HAP-1 (cell line): ENCODE data around the gene ZSWIM5.
"Not testable (repeated sequence)": the region's sequence is repeated elsewhere in the genome, so short reads cannot be mapped to it uniquely, and the experiment has no call there.

Experiments used
- DNase-seq, 2 experiments: peaks; one replicate each; pipeline ENCODE4 v3.0.0-alpha.2; 2016 to 2020; ENCODE audit warnings: low spot score in 2 of 2
- H3K27me3 ChIP-seq: fragments of 250-450 bp; sonication (Bioruptor Pico); 2 replicates; pipeline ENCODE4 v1.5.1; 2020; ENCODE audit warnings: low read depth, mild to moderate bottlenecking, moderate library complexity
- H3K36me3 ChIP-seq: fragments of 250-450 bp; sonication (Bioruptor Pico); replicated peaks from 2 replicates; pipeline ENCODE4 v1.5.1; 2020; ENCODE audit warnings: mild to moderate bottlenecking
- H3K4me1 ChIP-seq: fragments of 250-450 bp; sonication (Bioruptor Pico); 2 replicates; pipeline ENCODE4 v1.5.1; 2020; ENCODE audit warnings: mild to moderate bottlenecking
- H3K4me3 ChIP-seq: fragments of 250-450 bp; sonication (Bioruptor Pico); 2 replicates; pipeline ENCODE4 v1.5.1; 2020; ENCODE audit warnings: mild to moderate bottlenecking, moderate library complexity
- H3K9me3 ChIP-seq: fragments of 250-450 bp; sonication (Bioruptor Pico); 2 replicates; pipeline ENCODE4 v1.5.1; 2020; ENCODE audit warnings: mild to moderate bottlenecking, moderate library complexity
- in situ Hi-C: fragments of 300-500 bp; cut with MboI; formaldehyde crosslinking; loops from 3 replicates; pipeline ENCODE4 v1.14.3; 2020; ENCODE audit warnings: low sequenced_read_pairs, inconsistent platforms, mixed read lengths

The ZSWIM5 gene

DNA sequence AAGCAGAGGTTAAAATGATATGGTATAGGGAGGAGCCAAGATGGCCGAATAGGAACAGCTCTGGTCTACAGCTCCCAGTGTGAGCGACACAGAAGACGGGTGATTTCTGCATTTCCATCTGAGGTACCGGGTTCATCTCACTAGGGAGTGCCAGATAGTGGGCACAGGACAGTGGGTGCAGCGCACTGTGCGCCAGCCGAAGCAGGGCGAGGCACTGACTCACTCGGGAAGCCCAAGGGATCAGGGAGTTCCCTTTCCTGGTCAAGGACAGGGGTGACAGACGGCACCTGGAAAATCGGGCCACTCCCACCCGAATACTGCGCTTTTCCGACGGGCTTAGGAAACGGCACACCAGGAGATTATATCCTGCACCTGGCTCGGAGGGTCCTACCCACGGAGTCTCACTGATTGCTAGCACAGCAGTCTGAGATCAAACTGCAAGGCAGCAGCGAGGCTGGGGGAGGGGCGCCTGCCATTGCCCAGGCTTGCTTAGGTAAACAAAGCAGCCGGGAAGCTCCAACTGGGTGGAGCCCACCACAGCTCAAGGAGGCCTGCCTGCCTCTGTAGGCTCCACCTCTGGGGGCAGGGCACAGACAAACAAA lies 26.4 kb downstream of the ZSWIM5 start:
- H3K36me3 ChIP-seq, H3K4me3 ChIP-seq, H3K9me3 ChIP-seq, DNase-seq, H3K4me1 ChIP-seq, in situ Hi-C loops, H3K27me3 ChIP-seq: not testable (repeated sequence)

DNA sequence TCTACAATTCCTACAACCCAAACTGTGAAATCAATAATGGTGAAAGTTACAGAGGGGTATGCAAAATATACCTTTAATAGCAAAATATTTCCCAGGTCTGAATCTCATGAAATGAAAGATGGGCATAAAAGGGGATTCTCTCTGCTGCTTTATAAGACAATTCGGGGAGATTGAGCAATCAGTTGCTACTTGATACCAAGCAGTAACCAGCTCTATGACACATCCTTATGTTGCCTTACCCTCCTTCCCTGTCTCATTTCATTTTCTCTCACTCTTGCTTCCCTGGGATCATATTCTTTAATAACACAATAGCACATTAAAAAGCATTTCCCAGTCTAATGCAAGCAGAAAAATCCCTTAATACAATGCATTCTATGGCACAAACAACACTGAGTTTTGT lies 29.0 kb downstream of the ZSWIM5 start:
- H3K9me3 ChIP-seq = no peaks in the 10 kb centered on the region
- peaks cover 11% of the 10 kb centered on the region for H3K4me1 ChIP-seq
- in situ Hi-C loops = no loop called here
- H3K36me3 ChIP-seq = no peaks in the 10 kb centered on the region
- H3K27me3 ChIP-seq = no peaks in the 10 kb centered on the region
- no peak for DNase-seq
- no peak overlapping the region for H3K4me3 ChIP-seq

DNA sequence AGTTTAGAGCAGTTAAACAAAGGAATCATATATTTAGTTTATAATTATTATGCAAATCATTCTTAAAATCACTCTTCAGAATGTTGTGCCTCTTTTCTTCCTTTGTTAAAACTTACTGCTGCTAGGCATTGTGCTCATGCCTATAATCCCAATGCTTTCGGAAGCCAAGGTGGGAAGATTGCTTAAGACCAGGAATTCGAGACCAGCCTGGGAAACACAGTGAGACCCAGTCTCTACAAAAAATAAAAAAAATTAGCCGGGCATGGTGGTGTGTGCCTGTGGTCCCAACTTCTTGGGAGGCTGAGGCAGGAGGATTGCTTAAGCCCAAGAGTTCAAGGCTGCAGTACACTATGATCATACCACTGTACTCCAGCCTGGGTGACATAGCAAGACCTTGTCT lies 33.6 kb downstream of the ZSWIM5 start:
- H3K27me3 ChIP-seq = no peaks in the 10 kb centered on the region
- H3K9me3 ChIP-seq = no peaks in the 10 kb centered on the region
- in situ Hi-C loops = no loop called here
- H3K4me1 ChIP-seq = peaks cover 16% of the 10 kb centered on the region
- DNase-seq = peak; percentile 54 to 79
- H3K4me3 ChIP-seq = no peak overlapping the region
- H3K36me3 ChIP-seq = no peaks in the 10 kb centered on the region

- no peak for DNase-seq
- Histone ChIP-seq H3K27me3 (no peaks in the 10 kb centered on the region), H3K9me3 (no peaks in the 10 kb centered on the region), H3K4me3 (no peak overlapping the region), H3K4me1 (peaks cover 16% of the 10 kb centered on the region), H3K36me3 (no peaks in the 10 kb centered on the region)
- in situ Hi-C loops = no loop called here
Measured at GRCh38 chr1:45172005-45172404, 34.4 kb downstream of the ZSWIM5 start.

- H3K9me3 ChIP-seq = no peaks in the 10 kb centered on the region
- no peak for DNase-seq
- in situ Hi-C loops = no loop called here
- H3K27me3 ChIP-seq = no peaks in the 10 kb centered on the region
- H3K4me1 ChIP-seq = peaks cover 16% of the 10 kb centered on the region
- no peaks in the 10 kb centered on the region for H3K36me3 ChIP-seq
- no peak overlapping the region for H3K4me3 ChIP-seq
Measured at GRCh38 chr1:45171575-45171974, 34.8 kb downstream of the ZSWIM5 start.

DNA sequence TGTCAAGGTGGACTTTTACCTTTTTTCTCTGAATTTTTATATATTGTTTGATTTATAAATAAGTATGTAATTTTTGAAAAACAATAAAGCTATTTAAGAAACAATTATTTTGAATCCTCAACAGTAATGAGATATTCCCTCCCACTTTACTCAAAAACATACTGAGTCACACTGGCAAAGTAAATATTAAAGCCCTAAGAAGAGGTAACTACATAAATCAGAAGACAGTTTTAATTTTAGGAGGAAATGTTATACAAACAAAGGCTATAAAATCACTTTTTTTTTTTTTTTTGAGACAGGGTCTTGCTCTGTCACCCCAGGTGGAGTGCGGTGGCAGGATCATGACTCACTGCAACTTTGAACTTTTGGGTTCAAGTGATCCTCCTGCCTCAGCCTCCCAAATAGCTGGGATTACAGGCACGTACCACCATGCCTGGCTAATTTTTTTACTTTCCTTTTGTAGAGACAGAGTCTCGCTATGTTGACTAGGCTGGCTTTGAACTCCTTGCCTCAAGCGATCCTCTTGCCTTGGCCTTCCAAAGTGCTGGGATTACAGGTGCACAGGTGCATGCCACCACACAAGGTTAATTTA lies 36.2 kb downstream of the ZSWIM5 start:
- Histone ChIP-seq H3K27me3 (no peaks in the 10 kb centered on the region), H3K36me3 (no peaks in the 10 kb centered on the region), H3K4me1 (peaks cover 16% of the 10 kb centered on the region), H3K9me3 (no peaks in the 10 kb centered on the region), H3K4me3 (no peak overlapping the region)
- no peak for DNase-seq
- in situ Hi-C loops = no loop called here

- DNase-seq, H3K4me1 ChIP-seq, H3K4me3 ChIP-seq, in situ Hi-C loops, H3K9me3 ChIP-seq, H3K36me3 ChIP-seq, H3K27me3 ChIP-seq: not testable (repeated sequence)
Measured at GRCh38 chr1:45167947-45168346, 38.5 kb downstream of the ZSWIM5 start.

DNA sequence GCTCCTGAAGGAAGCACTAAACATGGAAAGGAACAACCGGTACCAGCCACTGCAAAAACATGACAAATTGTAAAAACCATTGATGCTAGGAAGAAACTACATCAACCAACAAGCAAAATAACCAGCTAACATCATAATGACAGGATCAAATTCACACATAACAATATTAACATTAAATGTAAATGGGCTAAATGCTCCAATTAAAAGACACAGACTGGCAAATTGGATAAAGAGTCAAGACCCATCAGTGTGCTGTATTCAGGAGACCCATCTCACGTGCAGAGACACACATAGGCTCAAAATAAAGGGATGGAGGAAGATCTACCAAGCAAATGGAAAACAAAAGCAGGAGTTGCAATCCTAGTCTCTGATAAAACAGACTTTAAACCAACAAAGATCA lies 42.1 kb downstream of the ZSWIM5 start:
- H3K9me3 ChIP-seq, H3K4me1 ChIP-seq, H3K27me3 ChIP-seq, H3K36me3 ChIP-seq, DNase-seq, in situ Hi-C loops, H3K4me3 ChIP-seq: not testable (repeated sequence)

GRCh38 chr1:45163111-45163510 lies 43.3 kb downstream of the ZSWIM5 start:
- H3K4me3 ChIP-seq, in situ Hi-C loops, H3K9me3 ChIP-seq, H3K27me3 ChIP-seq, H3K36me3 ChIP-seq, DNase-seq: not testable (repeated sequence)
- H3K4me1 ChIP-seq = peaks cover 14% of the 10 kb centered on the region

GRCh38 chr1:45162041-45163035 lies 44.1 kb downstream of the ZSWIM5 start:
- DNase-seq, H3K27me3 ChIP-seq, H3K4me3 ChIP-seq, in situ Hi-C loops, H3K36me3 ChIP-seq, H3K9me3 ChIP-seq: not testable (repeated sequence)
- peaks cover 22% of the 10 kb centered on the region for H3K4me1 ChIP-seq

DNA sequence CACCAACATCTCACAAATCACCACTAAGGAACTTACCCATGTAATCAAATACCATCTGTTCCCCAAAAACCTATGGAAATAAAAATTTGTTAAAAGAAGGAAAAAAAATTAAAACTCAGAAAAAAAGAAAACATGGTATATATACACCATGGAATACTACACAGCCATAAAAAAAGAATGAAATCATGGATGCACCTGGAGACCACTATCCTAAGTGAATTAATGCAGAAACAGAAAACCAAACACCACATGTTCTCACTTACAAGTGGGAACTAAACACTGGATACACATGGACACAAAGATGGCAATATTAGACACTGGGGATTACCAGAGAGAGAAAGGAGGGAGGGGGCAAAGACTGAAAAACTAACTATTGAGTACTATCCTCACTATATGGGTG lies 50.4 kb downstream of the ZSWIM5 start:
- no peak overlapping the region for H3K4me3 ChIP-seq
- H3K27me3 ChIP-seq = no peaks in the 10 kb centered on the region
- H3K9me3 ChIP-seq = no peaks in the 10 kb centered on the region
- no peak for DNase-seq
- in situ Hi-C loops = no loop called here
- H3K36me3 ChIP-seq = no peaks in the 10 kb centered on the region
- H3K4me1 ChIP-seq = peaks cover 23% of the 10 kb centered on the region

DNA sequence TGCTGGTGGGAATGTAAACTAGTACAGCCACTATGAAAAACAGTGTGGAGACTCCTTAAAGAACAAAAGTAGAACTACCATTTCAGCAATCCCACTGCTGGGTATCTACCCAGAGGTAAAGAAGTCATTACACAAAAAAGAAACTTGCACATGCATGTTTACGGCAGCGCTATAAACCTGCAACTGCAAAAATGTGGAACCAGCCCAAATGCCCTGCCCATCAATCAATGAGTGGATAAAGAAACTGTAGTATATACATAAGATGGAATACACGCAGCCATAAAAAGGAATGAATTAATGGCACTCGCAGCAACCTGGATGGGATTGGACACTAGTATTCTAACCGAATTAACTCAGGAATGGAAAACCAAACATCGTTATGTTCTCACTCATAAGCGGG lies 51.0 kb downstream of the ZSWIM5 start:
- in situ Hi-C loops = no loop called here
- Histone ChIP-seq H3K4me3 (no peak overlapping the region), H3K9me3 (no peaks in the 10 kb centered on the region), H3K36me3 (no peaks in the 10 kb centered on the region), H3K27me3 (no peaks in the 10 kb centered on the region), H3K4me1 (peaks cover 23% of the 10 kb centered on the region)
- no peak for DNase-seq

DNA sequence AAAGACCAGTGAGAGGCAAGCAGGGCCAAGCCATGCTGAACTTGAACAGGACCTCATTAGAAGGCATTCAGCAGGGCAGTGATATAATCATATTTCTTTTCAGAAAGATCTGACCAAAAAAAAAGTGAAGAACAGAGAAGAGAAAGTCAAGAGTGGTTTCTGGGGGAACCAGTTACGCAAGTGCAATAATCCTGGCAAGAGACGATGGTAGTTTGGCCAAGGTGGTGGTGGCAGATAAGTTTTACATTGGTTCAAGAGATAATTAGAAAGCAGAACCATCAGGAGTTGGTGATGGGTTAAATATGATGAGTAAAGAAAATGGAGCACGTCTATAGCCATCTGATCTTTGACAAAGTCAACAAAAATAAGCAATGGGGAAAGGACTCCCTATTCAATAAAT lies 54.3 kb downstream of the ZSWIM5 start:
- Histone ChIP-seq H3K4me3 (no peak overlapping the region), H3K9me3 (no peaks in the 10 kb centered on the region), H3K4me1 (peaks cover 16% of the 10 kb centered on the region), H3K27me3 (no peaks in the 10 kb centered on the region), H3K36me3 (no peaks in the 10 kb centered on the region)
- in situ Hi-C loops = no loop called here
- DNase-seq = no peak

DNA sequence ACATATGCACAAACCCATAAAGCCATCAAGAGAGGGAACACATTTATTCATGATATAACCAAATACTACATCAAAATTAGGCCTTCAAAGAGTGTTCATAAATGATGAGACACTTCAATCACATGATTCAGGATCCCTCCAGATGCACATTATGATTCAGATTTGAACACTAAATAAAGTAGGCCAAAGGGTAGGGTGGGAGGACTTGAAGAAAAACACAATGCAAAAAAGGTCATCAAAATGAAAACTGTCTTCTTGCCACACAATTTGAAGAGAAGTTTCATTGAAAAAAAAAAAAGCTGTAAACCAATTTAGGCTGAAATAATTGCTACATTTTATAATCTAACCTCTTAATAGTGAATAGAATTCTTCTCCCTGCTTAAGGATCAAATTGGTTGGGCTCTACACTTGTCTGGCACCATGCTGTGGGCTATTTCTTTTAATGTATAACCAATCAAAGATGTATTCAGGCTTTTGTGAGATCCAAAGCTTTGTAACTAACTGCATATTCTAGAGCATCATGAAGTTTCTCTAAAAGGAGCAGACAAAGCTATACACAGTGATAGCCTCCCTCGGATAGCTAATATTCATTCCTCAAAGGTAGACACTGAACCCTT lies 58.1 kb downstream of the ZSWIM5 start:
- H3K4me1 ChIP-seq = peaks cover 25% of the 10 kb centered on the region
- DNase-seq = peak; percentile 14 to 49
- in situ Hi-C loops = no loop called here
- no peaks in the 10 kb centered on the region for H3K27me3 ChIP-seq
- H3K9me3 ChIP-seq = no peaks in the 10 kb centered on the region
- no peak overlapping the region for H3K4me3 ChIP-seq
- no peaks in the 10 kb centered on the region for H3K36me3 ChIP-seq
